Activated T-cell treated with anti-CD3 and anti-CD28 coated beads, Interleukin-2, amount 50 U/mL, for 24 hours (primary cell): ENCODE data around the gene DEDD2.

Experiments used
- DNase-seq: peaks from one replicate; pipeline ENCODE4 v3.0.0-alpha.2; 2020
- H3K27ac Mint-ChIP-seq: 2 replicates; pipeline ENCODE4 v1.8.0; 2020; ENCODE audit warnings: mild to moderate bottlenecking, mixed read lengths
- H3K27me3 Mint-ChIP-seq: 2 replicates; pipeline ENCODE4 v1.8.0; 2020; ENCODE audit warnings: mixed read lengths
- H3K36me3 Mint-ChIP-seq: 2 replicates; pipeline ENCODE4 v1.8.0; 2020; ENCODE audit warnings: low read depth, mixed read lengths
- H3K4me1 Mint-ChIP-seq: 2 replicates; pipeline ENCODE4 v1.8.0; 2020; ENCODE audit warnings: low read depth, mixed read lengths
- H3K4me3 Mint-ChIP-seq: 2 replicates; pipeline ENCODE4 v1.8.0; 2020; ENCODE audit warnings: mild to moderate bottlenecking, moderate library complexity, mixed read lengths
- H3K9me3 Mint-ChIP-seq: 2 replicates; pipeline ENCODE4 v1.8.0; 2020; ENCODE audit warnings: mixed read lengths

Gene DEDD2

GRCh38 chr19:42149447-42150202 lies 67.9 kb downstream of the DEDD2 start:
- Mint-ChIP-seq H3K9me3 (no peaks in the 10 kb centered on the region), H3K27ac (no peak overlapping the region), H3K4me1 (peaks cover 25% of the 10 kb centered on the region), H3K27me3 (no peaks in the 10 kb centered on the region), H3K36me3 (no peaks in the 10 kb centered on the region), H3K4me3 (no peak overlapping the region)
- DNase-seq: no peak
